HL-60/S4 treated with phorbol 12-myristate 13-acetate at 8.2 ng/mL for 4 days and 3 days (cell line): ENCODE results near the gene ANKRD60.

Source experiments
- in situ Hi-C: fragments of 300-500 bp; cut with MboI; formaldehyde crosslinking; loops from 2 replicates; pipeline ENCODE4 v1.15.0; 2022; ENCODE audit warnings: low sequenced_read_pairs

ANKRD60 gene

DNA sequence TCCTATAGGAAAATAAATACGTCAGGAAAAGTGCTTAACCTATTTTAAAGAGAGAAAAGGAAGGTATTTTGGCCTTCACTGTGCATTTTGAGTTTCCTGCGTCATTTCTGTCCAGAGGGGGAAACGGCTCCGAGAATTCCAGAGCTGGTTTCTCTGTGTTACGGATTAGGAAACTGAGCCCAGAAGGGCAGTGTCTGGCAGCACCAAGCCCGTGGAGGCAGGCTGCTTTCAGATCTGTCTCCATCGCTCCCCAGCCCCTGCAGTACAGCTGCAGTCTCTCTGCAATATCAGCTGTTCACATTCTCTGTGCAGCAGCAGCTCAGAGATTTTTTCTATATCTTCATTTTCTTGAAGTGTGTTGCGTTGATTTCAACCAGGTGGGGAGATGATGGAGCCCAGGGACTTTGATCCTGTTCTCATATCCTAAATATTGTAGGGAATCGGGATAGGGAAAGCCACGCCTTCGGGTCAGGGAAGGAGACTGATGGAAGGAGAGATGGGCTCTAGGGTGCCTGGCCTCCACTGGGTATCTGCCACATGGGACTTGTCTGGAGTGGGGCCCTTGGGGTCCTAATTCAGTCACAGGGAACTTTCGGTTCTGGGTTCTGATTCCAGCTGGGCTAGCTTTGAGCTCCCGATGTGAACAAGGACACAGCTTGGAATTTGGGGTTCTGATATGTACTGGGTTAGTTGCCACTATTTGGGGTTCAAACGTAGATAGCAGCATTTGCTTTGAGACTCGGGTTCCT lies 2.8 kb downstream of the ANKRD60 start:
- in situ Hi-C loops = loop anchor here (25.0 kb wide), 1 partner anchor 212 kb away; no protein-coding TSS in a partner anchor

DNA sequence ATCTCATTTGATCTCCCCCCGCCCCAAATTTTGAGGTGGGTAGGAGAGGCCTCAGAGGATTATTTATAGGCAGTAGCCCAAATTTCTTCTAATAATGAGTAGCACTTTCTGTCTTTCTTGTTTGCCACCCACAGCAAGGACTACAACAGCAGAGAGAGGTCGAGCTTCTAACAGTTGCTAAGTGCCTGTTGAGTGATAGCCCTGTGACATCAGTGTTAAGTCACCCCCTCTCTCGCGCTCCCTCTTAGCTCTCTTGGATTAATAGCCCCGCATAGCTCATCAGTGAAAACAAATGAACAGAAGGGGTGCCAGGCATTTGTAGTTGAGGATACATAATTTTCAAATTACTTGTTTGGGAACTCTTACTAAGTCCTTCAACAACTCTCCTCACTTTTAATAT lies 3.5 kb downstream of the ANKRD60 start:
- in situ Hi-C loops = loop anchor here (25.0 kb wide), 2 partner anchors 212 to 1138 kb away; no protein-coding TSS in a partner anchor

DNA sequence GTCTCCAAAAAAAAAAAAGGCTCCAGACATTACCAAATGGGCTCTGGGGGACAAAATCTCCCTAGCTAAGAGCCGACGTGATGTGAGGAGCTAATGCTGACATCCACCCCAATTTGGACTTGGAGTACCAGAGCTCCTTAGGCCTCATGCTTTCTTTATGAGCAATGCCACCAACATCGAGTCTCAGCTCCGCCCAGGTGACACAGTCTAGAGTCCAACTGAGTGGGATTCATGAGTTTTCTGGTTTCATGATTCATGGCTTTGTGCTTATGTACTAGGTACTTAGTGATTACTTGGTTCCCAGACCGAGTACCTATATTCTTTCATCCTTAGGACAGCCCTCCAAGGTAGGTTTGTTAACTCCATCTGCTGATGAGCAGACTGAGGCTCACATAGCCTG lies 4.4 kb downstream of the ANKRD60 start:
- in situ Hi-C loops = loop anchor here (25.0 kb wide), 1 partner anchor 1137 kb away; no protein-coding TSS in a partner anchor

DNA sequence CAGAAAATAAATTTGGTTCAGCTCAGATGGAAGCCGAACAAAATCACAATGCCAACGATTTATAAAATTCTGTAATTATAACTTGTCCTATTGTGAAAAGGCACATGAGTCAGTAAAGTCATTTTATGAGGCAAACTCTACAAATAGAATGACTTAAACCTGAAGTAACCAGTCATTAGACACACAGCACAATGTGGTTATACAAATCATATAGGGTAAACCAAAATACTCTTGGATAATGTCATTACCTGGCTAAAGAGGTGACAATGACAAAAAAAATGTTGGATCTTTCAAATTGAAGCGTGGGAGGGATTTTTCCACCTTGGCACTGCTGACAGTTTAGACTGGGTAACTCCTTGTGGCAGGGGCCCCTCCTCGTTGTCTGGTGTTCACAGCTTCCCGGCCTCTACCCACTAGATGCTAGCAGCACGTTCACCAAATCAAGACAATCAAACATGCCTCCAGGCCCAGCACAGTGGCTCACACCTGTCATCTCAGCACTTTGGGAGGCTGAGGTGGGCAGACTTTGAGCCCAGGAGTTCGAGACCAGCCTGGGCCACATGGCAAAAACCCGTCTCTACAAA lies 5.0 kb downstream of the ANKRD60 start:
- in situ Hi-C loops = loop anchor here (25.0 kb wide), 1 partner anchor 1136 kb away; no protein-coding TSS in a partner anchor

DNA sequence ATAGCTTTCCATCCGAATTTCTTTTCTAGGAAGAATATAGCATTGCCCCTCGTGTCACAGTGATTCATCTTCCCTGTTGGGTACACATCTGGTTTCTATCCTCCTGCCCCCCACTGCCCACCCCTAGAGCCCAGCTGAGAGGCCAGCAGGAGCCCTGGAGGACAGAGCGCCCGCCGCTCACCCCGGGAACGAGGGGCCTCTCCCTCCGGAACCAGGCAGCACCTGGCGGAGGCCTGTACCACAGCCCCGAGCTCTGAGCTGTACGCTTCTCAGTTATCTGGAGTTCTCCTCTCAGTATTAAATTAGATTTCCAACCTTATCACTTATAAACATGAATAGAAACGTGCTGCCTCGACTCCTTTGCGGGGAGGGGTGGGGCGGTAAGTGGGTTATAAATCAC lies 6.0 kb downstream of the ANKRD60 start:
- in situ Hi-C loops = loop anchor here (25.0 kb wide), 1 partner anchor 1135 kb away; no protein-coding TSS in a partner anchor

DNA sequence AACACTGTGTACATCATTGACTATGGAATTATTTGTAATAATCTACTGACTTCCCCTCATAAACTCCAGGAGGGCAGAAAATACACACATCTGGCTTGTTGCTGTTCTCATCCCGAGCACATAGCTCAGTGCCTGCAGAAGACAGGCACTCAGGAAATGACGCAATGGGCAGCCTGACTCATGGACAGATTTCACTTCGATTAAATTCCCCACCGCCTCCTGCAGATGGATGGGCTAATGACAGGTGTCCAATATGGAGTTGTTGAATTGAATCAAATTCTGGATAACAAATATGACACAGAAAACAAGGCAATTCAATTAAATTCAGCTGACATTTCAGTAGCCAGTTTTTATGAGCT lies 9.1 kb downstream of the ANKRD60 start:
- in situ Hi-C loops = loop anchor here (25.0 kb wide), 1 partner anchor 1132 kb away; no protein-coding TSS in a partner anchor

DNA sequence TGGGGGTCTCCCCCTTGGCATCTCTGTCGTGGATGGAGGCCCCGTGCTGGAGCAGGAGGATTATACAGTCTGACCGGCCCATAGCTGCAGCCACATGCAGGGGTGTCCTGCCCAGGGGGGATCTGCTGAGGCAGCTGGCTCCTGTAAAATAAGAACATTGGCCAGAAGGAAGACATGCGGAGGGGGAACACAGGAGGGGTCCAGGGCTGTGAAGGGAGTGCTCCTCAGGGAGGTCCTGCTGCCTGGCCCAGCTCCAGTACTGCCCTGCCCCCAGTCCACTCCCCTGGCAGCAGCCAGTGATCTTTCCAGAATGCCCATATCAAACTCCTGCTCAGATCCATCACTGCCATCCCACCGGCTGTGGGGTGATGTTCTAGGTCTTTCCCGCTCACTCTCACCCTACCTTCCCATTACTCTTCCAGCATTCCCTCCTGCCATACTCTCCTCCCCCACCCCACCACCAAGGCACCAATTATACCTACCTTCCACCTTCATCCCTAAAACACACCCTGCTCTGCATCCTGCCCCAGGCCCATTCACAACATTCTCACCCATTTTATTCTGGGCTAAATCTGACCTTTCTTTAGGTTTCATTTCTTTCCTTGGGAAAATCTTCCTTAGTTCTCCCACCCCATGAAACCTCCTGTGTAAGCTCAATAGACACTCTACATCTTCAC lies 9.7 kb downstream of the ANKRD60 start:
- in situ Hi-C loops = loop anchor here (25.0 kb wide), 1 partner anchor 1132 kb away; no protein-coding TSS in a partner anchor

DNA sequence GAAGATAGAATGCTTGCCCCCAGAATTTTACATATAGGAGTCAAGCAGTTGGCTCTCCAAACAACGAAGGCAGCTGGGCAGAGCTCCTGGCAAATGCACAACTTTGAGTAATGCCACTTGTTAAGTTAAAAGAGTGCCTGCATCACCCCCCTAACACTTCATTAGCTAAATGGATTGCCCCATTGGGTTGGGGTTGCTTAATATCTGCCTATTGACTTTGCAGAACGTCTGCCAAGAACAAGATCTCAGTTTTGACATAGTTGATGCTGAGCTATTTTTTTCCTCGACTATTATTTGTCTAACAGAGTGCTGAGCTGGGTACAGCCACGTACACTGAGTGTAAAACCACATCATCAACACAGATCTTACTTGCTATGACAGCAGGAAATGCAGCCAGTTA lies 12.1 kb downstream of the ANKRD60 start:
- in situ Hi-C loops = loop anchor here (25.0 kb wide), 1 partner anchor 1129 kb away; no protein-coding TSS in a partner anchor

DNA sequence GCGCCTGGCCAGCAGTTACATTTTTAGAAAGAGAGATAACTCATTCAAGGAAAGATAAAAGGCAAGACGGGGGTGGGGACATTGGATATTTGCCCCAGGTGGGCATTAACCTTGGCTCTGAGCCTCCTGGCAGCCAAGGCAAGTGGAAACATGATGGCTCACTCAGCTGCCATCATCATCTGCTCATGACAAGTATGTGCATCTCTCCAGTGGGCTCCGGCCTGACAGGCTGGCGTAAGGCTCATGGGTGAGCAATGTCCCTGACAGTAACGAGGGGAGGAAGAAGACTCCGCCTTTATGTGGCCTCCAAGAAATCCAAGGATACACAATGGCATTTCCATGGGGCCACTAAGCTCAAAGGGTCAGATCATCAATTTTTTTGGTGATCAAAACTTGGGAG lies 13.3 kb downstream of the ANKRD60 start:
- in situ Hi-C loops = loop anchor here (25.0 kb wide), 1 partner anchor 1128 kb away; no protein-coding TSS in a partner anchor

DNA sequence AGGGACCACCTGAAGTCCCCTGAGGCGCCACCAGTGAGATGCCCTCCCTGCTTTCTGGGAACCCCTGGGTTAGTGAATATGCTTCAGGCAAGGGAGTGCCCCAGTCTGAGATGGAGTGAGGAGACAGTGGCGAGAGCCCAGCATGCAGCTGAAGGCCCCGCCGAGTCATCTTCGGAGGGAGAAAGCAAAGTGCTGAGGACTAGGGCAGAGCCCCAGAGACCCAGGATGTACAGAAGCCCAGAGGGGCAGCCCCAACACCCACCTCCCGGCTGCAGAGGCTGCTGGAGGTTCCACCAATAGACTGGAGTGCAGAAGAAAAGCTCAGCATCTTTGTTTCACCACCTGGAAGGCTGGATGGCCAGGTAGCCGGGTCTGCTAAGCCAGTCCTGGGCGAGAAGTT lies 14.1 kb downstream of the ANKRD60 start:
- in situ Hi-C loops = loop anchor here (25.0 kb wide), 1 partner anchor 1127 kb away; no protein-coding TSS in a partner anchor

DNA sequence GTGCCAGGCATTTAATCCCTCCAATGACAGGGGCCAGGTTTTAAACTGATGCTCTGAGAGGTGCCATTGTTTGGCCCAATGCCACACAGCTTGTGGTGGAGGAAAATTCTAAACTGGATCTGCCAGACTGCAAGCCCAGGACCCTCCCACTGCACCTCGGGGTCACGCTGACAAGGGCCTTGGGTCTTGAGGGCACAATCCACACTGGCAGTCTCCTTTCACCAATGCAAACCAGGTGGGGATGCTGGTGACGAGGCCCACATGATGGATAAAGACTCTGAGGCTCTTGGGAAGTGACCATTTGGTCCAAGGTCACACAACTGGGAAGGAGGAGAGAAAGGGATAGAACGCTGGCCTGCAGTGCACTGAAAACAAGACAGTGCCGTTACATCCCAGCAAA lies 14.7 kb downstream of the ANKRD60 start:
- in situ Hi-C loops = loop anchor here (25.0 kb wide), 1 partner anchor 1126 kb away; no protein-coding TSS in a partner anchor

DNA sequence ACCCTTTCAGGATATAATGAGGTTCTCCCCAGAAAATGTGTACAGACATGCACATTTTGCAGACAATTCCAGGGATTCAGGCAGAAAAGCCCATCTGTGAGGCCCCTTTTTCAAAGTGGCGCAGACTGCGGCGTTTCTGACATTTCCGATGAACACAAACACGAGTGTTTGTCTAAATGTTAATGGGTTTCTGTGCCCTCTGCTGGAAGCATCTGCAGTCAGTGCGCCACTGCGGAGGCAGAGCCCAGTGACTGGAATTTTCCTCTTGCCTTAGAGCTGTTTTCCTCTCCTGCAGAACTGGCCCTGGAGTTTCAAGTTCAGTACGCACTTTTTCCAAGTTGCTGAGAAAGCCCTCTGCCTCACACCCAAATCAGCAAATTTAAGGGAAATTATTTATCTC lies 15.3 kb downstream of the ANKRD60 start:
- in situ Hi-C loops = loop anchor here (25.0 kb wide), 1 partner anchor 1126 kb away; no protein-coding TSS in a partner anchor

DNA sequence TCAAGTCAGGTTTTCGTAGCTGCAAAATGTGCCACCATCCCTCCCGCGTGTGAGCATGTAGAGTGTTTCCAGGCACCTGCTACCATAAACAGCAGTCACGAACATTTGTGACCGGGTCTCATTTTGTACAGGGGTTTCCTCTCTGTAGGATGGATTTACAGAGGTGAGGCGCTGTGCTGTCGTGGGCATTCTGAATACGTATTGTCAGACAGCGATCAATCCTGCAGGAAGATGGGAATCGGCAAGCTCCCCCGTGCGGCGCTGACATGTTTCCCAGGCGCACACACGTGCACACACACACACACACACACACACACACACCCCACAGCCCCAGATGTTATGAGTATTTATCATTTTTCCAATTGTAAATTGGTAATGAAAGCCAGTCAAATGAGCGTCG lies 15.8 kb downstream of the ANKRD60 start:
- in situ Hi-C loops = loop anchor here (25.0 kb wide), 1 partner anchor 1125 kb away; no protein-coding TSS in a partner anchor

DNA sequence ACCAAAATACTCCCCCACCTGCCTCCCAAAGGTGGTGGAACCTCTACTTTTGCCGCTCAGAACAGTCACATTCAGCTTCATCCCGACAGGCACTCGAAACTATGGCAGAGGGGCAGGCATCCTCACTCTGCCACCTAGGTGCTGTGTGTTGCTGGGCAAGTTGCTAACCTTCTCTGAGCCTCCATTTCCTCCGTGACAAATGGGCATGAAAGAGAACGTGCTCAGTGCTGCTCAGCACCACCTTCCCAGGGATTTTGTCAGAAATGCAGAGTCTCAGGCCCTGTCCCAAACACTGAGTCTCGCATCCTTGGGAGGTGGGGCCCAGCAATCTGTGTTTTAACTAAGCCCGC lies 18.1 kb downstream of the ANKRD60 start:
- in situ Hi-C loops = loop anchor here (25.0 kb wide), 1 partner anchor 1123 kb away; no protein-coding TSS in a partner anchor

DNA sequence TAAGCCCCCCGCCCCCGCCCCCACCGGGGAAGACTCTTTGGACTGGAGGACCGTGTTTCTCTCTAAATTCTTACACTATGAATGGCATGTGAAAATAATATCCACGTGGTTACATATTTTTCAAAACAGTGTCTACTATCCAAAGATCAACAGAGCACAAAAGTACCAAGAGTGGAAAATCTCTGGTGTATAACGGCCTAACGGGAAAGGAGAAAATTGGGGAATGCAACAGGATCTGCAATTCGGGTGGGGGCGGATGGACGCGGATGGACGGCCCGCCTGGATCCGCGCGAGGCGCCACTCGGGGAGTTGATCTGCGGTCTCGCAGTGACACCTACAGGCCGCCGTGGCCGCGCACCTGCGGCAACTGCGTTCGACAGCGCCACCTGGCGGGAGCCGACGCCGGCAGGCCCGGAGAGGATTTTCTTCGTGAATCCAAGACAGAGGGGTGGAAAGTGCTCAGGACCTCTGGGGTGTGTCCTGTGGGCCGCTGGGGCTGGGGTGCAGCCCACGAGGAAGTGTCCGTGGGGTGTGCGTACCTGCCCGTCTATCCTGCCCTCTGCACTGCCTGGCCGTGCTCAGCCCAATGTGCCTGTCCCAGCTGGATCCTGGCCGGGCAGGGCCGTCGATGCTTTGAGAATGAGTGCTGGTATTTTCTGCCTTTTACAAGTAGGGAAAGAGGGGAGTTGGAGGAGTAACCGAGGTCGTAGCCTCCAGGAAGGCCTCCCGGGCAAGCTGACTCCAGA lies 18.6 kb downstream of the ANKRD60 start:
- in situ Hi-C loops = loop anchor here (25.0 kb wide), 1 partner anchor 1123 kb away; no protein-coding TSS in a partner anchor

DNA sequence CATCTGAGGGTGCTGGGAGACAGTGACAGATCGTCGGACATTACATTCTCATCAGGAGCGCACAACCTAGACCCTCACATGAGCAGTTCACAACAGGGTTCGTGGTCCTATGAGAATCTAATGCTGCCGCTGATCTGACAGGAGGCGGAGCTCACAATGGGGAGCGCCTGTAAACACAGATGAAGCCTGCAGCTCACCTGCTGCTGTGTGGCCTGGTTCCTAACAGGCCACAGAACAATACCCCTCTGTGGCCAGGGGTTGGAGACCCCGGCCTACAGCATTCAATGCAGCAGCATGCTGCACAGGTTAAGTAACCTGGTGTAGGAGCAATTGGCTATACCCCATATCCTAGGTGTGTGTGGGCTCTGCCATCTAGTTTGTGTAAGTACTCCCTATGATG lies 19.5 kb downstream of the ANKRD60 start:
- in situ Hi-C loops = loop anchor here (25.0 kb wide), 1 partner anchor 1122 kb away; no protein-coding TSS in a partner anchor

DNA sequence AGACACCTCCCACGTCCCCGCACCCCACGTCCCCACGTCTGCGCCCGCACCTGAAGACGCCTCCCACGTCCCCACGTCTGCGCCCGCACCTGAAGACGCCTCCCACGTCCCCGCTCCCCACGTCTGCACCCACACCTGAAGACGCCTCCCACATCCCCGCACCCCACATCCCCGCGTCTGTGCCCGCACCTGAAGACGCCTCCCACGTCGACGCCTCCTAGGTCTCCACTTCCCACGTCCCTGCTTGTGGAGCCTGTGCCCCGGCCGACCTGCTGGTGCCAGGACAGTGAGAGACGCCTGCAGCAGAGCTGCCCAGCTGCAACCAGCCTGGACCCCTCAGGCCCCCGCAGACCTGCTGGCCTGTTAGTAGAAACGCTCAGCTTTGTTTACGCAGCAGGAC lies 22.6 kb downstream of the ANKRD60 start:
- in situ Hi-C loops = loop anchor here (25.0 kb wide), 1 partner anchor 1119 kb away; no protein-coding TSS in a partner anchor

DNA sequence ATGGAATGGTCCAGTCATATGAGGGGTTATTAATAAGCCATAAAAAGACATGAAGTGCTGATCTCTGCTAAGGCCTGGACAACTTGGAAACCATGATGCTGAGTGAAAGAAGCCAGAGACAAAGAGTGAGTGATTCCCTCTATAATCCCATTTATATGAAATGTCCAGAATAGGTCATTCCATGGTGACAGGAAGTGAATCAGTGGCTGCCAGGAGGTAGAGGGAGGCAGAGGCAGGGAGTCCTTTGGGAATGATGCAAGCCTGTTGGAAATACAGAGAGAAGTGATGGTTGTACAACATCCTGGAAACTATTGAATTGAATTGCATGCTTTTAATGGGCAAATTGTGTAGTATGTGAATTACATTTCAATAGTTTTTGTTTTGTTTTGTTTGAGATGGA lies 26.4 kb downstream of the ANKRD60 start:
- in situ Hi-C loops = loop anchor here (25.0 kb wide), 1 partner anchor 1115 kb away; no protein-coding TSS in a partner anchor

DNA sequence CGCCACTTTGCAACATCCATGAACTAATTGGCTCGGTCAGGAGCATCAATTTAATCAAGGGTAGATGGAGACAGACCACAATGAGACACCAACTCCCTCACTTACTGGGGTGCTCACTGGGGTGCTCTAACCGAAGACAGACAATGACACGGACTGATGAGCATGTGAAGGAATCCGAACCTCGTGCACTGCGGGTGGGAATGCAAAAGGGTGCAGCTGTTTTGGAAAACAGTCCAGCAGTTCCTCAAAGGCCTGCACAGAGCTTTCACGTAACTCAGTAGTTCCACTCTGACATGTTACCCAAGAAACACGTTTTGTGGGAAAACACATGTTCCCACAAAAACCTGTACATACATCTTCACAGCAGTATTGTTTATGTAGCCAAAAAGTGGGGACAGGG lies 26.8 kb downstream of the ANKRD60 start:
- in situ Hi-C loops = loop anchor here (25.0 kb wide), 1 partner anchor 1114 kb away; no protein-coding TSS in a partner anchor

DNA sequence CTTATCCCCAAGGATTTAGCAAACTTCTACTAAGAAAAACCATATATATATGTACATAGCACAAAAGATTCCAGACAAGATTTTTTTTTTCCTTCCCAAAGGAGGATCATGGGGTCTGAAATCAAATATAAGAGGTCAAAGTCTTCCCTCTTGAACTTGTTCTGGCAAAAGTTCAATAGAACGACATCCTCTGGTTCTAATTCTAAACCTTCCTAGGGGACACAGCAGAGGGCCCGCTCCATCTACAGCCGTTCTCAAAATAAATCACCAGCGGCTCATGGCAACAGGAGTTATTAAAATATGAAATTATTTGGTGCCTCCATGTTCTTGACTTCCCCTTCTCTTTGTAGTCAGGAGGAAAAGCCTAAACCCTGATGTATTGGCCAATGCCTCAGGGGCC lies 29.0 kb downstream of the ANKRD60 start:
- in situ Hi-C loops = loop anchor here (25.0 kb wide), 1 partner anchor 612 kb away; no protein-coding TSS in a partner anchor
